Measurements from ENCODE around the gene PTGES2. TPM values are rescaled to one million over a fixed set of nuclear protein-coding genes. Genes with fewer than 3 reads are reported as not detected.

PTGES2 gene
- total RNA-seq, 2 experiments from 2014 or later = 68.1 to 76.3 TPM

GRCh38 chr9:128094166-128094949, 33.2 kb downstream of the PTGES2 start:
- H2AFZ ChIP-seq (ENCODE audit: low read length) = no peak overlapping the region
- peak; percentile 58 for DNase-seq (ENCODE audit: low spot score)
- BruUV-seq (replicated peaks) = no TSS peak
- TF ChIP-seq, protein P1, sequence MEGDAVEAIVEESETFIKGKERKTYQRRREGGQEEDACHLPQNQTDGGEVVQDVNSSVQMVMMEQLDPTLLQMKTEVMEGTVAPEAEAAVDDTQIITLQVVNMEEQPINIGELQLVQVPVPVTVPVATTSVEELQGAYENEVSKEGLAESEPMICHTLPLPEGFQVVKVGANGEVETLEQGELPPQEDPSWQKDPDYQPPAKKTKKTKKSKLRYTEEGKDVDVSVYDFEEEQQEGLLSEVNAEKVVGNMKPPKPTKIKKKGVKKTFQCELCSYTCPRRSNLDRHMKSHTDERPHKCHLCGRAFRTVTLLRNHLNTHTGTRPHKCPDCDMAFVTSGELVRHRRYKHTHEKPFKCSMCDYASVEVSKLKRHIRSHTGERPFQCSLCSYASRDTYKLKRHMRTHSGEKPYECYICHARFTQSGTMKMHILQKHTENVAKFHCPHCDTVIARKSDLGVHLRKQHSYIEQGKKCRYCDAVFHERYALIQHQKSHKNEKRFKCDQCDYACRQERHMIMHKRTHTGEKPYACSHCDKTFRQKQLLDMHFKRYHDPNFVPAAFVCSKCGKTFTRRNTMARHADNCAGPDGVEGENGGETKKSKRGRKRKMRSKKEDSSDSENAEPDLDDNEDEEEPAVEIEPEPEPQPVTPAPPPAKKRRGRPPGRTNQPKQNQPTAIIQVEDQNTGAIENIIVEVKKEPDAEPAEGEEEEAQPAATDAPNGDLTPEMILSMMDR (conservative IDR thresholded peaks at IDR 0.05; ENCODE audit: low read length) = no peak
- TF ChIP-seq EZH2phosphoT487 (IDR thresholded peaks at IDR 0.05; ENCODE audit: borderline replicate concordance, low read depth, low read length) = no peak
- peaks cover 55% of the 10 kb centered on the region for H3K79me2 ChIP-seq (ENCODE audit: insufficient read depth, low read depth, low read length)
- peak overlapping the region; percentile 9; the same call in 1 of the 2 replicates for H3K4me2 ChIP-seq (ENCODE audit: low read length)
- H3K27ac ChIP-seq (ENCODE audit: low read depth, low read length, poor library complexity, severe bottlenecking) = no peak overlapping the region
- H4K20me1 ChIP-seq (ENCODE audit: insufficient read depth, low read length) = peaks cover 5% of the 10 kb centered on the region
- no peaks in the 10 kb centered on the region for H3K9me2 ChIP-seq (ENCODE audit: insufficient read depth, low read length)
- H3K9me3 ChIP-seq (ENCODE audit: low read length) = no peaks in the 10 kb centered on the region
- ChIA-PET POLR2A (no interaction called here), CTCF (ENCODE audit: unreplicated experiment) (no interaction called here)
- peaks cover 33% of the 10 kb centered on the region; the same call in 1 of the 2 replicates for H3K36me3 ChIP-seq (ENCODE audit: insufficient read depth, low read length)
- no peak overlapping the region for H3K4me3 ChIP-seq (ENCODE audit: low read depth, low read length, poor library complexity, severe bottlenecking)
- H3K4me1 ChIP-seq (ENCODE audit: insufficient read depth, low read length, poor library complexity, severe bottlenecking) = peaks cover 23% of the 10 kb centered on the region
- intact Hi-C loops (cut with micrococcal nuclease; ENCODE audit: unreplicated experiment) = no loop called here

- TF ChIP-seq EZH2phosphoT487 (IDR thresholded peaks at IDR 0.05; ENCODE audit: borderline replicate concordance, low read depth, low read length) = no peak
- TF ChIP-seq, protein P1 (conservative IDR thresholded peaks at IDR 0.05; ENCODE audit: low read length) = no peak
- Histone ChIP-seq H3K9me2 (ENCODE audit: insufficient read depth, low read length) (no peaks in the 10 kb centered on the region), H4K20me1 (ENCODE audit: insufficient read depth, low read length) (peaks cover 5% of the 10 kb centered on the region), H3K27ac (ENCODE audit: low read depth, low read length, poor library complexity, severe bottlenecking) (peak overlapping the region; percentile 18), H3K36me3 (ENCODE audit: insufficient read depth, low read length) (peaks cover 42% of the 10 kb centered on the region), H3K4me3 (ENCODE audit: low read depth, low read length, poor library complexity, severe bottlenecking) (no peak overlapping the region), H3K4me2 (ENCODE audit: low read length) (no peak overlapping the region), H3K9me3 (ENCODE audit: low read length) (no peaks in the 10 kb centered on the region), H3K4me1 (ENCODE audit: insufficient read depth, low read length, poor library complexity, severe bottlenecking) (peaks cover 23% of the 10 kb centered on the region), H2AFZ (ENCODE audit: low read length) (no peak overlapping the region), H3K79me2 (ENCODE audit: insufficient read depth, low read depth, low read length) (peaks cover 69% of the 10 kb centered on the region)
- ChIA-PET POLR2A (interaction anchor here (0.6 to 1.2 kb wide), 4 partner anchors 13 to 64 kb away, joined by 3 to 4 read pairs (median 4); no protein-coding TSS in a partner anchor), CTCF (ENCODE audit: unreplicated experiment) (no interaction called here)
- BruUV-seq (replicated peaks) = no TSS peak
- no peak for DNase-seq (ENCODE audit: low spot score)
- intact Hi-C loops (cut with micrococcal nuclease; ENCODE audit: unreplicated experiment) = no loop called here
Observed at GRCh38 chr9:128093011-128093410, 34.5 kb downstream of the PTGES2 start.
